Urothelium cell line (cell line): ENCODE results near the gene MAP3K9.
"Not testable (repeated sequence)": the region's sequence is repeated elsewhere in the genome, so short reads cannot be mapped to it uniquely, and the experiment has no call there.

ENCODE experiments used
- DNase-seq: peaks from one replicate; pipeline ENCODE4 v3.0.0; 2011; ENCODE audit warnings: low spot score, mixed read lengths
- FAIRE-seq: peaks from 2 replicates; lab custom pipeline; 2011; peaks lifted over from hg19 to GRCh38; lab: Jason Lieb, UNC

Gene MAP3K9

DNA sequence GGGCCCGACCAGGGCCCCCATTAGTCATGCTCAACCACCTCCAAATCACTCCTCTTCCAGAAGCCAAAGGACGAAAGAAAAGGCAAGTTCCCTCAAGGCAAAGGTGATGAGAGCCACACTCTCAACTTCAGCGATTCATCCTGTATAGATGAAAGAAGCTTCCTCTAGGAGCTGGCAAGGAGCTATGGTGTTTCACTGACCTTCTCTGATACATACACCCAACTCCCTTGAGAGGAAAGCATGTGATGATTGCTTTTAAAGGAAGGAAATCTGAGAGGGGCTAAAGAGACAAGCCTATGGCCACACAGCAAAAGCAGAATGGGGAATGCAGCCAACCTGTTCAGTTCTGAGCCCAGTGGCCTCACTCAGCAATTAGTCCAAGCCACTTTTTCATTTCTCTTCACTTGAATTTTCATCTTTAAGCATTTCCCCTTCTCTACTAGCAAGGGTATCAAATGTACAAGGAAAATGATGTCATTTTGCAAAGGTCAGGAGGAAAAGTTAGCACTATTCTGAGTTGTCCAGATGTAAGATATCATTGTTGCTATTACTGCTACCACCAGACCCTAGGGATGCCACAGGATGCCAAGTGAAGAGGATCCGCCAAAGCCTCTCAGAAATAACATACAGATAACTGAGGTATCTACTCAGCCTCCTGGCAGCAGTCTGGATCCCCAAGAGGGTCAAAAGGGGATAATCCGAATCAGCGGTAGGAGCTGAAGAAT, 82.5 kb downstream of the MAP3K9 start:
- FAIRE-seq, result peak; percentile 71

DNA sequence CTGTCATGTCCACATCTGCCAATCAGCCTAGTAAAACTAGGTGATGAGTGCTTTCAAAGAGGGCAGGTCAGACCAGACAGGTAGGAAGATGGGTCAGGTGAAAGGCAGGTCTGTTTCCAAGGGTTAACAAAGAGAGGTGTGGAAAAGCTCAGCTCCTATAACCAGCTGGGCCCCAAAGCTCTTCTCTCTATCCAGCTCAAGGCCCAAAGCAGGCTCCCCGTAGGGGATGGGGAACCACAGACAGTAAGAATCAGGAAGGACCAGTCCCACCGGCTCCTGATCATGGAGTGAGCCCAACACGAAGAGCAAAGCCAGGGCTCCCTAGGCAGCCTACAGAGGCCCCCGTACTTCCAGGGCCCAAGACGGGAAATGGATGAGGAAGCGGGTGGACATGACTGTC, 84.4 kb downstream of the MAP3K9 start:
- DNase-seq (no peak), FAIRE-seq (peak; percentile 96)

More for the DNA sequence above, 82.5 kb downstream of the MAP3K9 start:
- no peak for DNase-seq

DNA sequence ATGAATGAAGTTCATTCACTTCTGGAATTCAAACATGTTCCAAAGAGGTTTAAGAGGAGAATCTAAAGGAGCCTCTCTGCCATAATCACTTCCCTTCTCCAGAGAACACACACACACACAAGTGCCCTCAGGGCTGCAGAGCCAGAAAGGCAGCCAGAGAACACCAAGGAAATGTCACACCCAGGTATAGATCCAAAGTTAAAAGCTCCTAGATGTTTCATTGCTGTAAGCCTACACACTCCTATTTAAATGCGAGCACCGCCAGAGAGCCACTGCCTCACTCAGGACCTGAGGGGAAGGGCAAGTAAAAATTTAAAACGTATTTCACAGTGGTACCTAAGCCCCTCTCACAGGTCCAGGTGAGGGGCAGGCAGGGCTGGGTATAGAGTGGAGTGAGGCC, 85.2 kb downstream of the MAP3K9 start:
- DNase-seq (no peak), FAIRE-seq (no peak)

DNA sequence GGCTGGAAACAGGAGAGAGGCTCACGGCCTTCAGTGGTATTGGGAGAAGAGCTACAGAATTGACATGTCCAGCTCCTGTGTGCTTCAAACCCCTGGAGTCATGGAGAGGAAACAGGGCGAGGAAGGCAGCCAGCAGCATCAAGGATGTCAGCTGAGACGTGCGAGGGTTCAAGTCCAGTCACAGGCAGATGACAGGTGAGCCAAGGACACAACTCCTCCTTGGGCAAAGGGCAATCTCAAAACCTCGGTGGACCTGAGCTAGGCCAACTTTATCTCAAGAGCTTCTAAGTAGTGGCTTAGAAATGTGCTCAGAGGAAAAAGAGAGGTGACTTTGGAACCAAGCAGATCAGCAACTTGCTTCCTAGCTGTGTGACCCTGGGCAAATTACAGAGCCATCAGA, 86.0 kb downstream of the MAP3K9 start:
- peak; percentile 63 for FAIRE-seq
- DNase-seq, result no peak

DNA sequence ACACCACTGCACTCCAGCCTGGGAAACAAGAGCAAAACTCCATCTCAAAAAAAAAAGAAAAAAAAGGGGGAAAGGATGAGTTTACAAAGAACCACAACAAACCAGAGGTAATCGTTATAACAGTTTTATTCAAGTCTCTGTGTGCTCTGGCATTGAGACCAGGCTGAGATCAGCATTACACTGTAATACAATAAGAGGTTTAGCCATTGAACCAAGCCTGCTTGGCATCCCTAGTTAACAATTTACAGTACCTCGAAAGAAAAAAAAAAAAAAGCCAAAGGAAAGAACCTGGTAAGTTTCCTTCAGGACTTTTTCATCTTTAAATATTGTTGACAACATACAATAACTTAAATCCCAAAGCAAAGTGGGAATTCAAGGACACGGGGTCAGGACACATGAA, 86.9 kb downstream of the MAP3K9 start:
- no peak for FAIRE-seq
- no peak for DNase-seq

DNA sequence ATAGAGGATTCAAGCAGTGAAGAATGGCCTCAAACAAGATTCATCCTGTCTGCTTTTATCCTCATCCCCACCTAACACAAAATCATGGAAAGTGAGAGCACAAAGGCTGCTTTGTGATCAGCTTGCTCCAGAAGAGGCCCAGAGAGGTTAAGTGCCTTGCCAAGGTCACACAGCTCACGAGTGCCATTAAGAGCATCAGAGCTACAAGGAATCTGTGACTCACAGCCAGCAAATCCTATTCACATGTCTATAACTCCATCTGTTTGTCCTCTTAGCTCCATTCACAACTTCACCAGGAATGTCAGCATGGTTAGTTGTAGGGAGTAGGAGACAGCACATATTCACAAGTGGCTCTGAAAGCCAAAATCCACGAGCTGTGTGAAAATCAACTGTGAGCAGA, 87.8 kb downstream of the MAP3K9 start:
- FAIRE-seq, result peak; percentile 94
- no peak for DNase-seq

DNA sequence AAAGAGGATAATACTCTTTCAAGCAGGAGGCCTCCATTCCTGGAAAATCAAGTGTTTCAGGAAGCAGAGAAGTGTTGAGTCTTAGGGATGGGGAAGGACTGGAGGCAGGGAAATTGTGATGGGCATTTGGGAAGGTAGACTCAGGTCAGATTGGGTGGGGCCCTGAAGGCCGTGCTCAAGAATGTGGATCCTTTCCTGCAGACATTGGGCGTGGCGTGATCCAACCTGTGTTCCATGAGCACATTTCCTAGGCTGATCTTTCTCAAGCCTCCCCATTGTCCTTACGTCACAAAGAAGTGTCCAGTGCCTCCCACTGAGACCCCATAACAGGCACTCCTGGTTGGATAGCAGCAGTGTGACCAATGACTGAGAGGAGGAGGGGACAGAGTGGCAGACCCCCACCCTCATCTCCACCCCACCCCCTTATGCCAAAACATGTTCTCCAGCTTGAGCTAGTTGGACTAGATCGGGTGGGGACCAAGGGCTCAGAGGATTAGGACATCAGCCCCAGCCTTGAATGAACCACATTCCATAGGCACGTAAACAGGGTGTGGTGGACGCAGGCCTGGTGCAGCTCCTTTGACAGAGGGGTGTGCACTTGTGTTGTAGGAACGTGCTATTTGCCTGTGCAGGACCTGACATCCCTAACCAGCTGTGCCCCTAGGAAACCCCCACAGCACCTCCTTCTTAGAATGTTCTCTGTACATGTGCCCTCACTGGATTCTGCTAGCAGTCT, 90.8 kb downstream of the MAP3K9 start:
- peak; percentile 50 for FAIRE-seq
- DNase-seq, result no peak

DNA sequence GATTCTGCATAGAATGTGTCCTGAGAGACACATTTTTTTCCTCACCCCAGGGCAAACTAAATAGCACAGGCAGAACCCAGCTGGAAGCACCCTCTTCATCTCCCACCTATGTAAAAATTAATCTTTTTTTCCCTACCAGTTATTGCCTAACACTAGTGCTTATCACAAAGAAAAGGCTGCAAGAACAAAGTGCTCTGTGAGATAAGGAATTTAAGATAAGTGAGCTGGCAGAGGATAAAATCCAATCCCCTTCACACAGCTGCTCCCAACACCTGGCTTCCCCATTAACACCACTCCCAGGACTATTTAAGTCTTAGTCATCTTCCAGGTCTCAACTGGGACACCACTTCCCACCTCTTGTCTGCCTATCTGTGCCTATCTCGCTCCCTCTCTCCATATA, 92.4 kb downstream of the MAP3K9 start:
- FAIRE-seq (no peak), DNase-seq (no peak)

DNA sequence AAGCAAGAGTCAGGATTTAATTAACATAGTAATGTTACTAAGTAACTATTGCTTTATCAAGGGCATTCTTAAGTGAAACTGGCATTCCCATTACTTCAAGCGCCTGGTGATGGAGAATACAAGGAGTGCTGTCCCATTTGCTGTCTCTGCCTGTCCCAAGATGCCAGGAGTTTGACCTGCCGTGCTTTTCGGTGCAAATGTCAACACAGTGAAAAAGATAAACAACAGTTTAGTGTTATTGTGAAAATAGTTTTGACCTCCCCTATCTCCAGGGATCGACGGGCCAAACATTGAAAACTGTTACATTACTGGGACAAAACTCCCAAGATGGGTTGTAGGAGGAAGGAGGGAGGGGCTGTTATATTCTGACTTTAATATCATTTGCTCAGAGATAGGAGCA, 92.8 kb downstream of the MAP3K9 start:
- DNase-seq (no peak), FAIRE-seq (no peak)

DNA sequence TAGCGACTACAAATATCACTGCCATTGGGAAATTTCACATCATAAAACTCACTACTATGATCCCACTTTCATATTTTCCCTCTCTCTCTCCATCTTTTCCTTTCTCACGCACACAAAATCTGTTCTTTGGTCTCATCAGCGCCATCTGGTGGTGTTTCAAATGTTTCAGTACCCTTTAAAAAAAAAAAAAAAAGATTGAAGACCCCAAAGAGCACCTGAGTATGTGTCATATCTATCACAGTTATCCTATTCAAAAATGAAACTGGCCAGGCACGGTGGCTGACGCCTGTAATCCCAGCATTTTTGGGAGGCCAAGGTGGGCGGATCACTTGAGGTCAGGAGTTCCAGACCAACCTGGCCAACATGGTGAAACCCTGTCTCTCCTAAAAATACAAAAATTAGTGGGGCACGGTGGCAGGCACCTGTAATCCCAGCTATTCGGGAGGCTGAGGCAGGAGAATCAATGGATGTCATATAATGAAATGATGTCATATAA, 95.2 kb downstream of the MAP3K9 start:
- peak; percentile 78 for DNase-seq
- no peak for FAIRE-seq

DNA sequence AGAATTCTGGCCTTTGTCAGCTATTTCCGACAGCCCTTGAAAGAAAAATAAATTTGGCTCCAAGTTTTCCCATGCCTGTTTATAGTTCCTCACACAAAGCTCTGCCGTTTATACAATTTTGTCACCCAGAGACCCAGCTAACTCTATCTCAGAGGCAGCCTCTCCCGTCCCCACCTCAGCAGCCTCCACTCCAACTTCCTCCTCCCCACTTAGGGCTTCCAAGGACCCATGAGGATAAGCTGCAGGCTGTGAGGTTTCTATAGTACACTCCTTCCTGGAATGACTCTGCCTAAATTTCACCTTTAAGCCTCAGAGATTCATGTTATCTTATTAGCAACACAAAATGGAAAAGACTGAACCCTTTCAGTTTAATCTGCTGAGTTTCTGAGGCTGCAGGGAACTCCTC, 95.8 kb downstream of the MAP3K9 start:
- no peak for FAIRE-seq

DNA sequence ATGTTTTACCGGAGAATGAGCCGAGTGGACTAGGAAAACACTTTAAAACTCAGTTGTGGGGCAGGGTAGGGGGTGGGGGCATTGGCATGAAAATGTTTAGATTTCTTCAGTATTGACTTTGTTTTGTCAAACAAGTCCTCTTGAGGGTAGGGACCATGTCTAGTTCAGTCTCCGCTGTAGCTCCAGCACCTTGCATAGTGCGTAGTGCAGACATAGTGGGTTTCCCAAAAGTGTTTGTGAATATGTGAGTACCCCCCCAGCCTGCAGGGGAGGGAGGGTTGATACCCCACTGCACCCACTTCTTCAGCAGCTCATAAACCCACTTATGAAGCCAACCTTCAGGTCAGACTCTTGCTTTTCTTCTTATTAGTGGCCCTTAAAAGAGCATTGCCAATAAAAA, 96.2 kb downstream of the MAP3K9 start:
- no peak for FAIRE-seq

More for the DNA sequence above, 95.8 kb downstream of the MAP3K9 start:
- no peak for DNase-seq

DNA sequence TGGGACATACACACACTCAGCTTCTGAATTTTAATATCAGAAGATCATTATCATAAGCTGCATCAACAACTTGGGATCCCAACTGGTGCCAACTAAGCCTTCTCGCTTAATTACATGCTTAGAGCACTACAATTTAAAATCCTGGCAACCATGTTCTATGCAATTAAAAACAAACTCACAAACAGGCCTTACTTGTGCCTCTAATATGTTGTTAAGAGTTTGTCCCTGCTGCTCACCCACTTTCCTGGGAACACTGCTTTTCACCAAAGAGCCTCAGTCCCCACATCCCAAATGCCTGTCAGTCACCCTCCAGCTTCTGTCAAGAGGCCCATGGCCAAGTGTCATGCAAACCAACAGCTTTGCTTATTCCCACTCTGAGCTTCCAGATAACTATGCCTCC, 97.9 kb downstream of the MAP3K9 start:
- no peak for FAIRE-seq
- no peak for DNase-seq

More for the DNA sequence above, 96.2 kb downstream of the MAP3K9 start:
- DNase-seq, result no peak

DNA sequence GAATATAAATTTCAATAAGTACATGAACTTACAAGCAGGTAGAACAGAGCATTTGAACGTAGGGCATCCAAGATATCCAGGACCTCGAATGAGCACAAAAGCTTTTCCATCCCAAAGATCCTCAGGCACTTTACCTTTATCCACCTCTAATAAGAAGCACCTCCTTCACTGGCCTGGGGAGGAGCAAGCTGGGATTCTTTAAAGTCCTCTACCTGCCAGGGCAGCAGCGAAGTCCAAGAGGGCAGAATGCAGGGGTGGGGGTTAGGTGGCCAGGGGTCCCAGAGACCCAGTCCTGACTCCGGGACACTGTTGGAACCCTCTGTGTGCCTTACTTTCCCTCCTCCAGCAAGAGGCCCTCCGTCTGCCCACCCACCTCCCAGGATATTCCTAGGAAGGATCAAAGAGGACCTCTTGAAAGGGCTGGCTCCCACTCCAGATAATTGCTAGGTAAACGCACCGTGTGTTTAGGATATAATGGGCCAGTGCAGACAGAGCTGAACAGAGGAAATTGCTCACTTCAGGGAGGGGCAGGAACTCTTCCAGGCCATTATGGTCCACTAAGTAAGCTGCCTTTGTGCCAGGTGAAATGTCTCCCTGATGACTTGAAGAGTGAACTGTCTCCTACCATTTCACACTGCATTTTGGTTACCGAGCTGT, 99.5 kb downstream of the MAP3K9 start:
- DNase-seq, result no peak
- FAIRE-seq, result peak; percentile 93

DNA sequence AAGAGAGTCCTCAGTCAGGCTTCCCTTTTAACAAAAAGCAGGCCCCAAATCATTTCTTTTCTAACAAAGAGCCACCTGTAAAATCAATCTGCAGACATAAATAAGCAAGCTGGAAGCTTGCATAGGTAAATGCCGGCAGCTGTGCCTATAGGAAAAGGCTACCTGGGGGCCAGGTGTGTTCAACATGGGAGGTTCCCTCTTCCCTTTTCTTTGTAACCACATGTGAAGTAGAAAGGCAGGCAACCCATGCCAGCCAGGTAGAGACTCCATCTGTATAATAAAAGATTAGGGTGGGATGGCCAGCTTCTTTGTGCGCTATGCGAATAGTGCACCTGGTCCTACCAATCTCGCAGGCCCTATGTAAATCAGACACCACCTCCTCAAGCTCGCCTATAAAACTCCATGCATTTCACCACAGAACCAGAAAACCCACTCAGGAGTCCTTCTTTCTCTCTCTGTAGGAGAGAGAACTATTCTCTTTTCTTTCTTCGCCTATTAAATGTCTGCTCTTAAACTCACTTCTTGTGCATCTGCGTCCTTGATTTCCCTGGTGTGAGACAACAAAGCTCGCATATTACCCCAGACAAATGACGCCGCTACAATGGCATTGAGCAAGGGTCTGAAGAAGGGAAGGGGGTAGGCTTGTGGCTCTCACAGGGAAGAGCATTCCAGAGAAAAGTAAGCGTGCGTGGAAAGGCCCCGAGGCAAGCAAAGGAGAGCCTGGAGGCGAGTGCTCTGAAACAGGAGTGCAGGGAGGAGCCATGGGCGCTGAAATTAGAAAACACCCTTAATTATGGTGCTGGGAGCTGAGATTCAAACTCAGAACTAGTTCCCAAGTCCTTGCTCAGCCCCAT, 100.4 kb downstream of the MAP3K9 start:
- FAIRE-seq (no peak), DNase-seq (no peak)

DNA sequence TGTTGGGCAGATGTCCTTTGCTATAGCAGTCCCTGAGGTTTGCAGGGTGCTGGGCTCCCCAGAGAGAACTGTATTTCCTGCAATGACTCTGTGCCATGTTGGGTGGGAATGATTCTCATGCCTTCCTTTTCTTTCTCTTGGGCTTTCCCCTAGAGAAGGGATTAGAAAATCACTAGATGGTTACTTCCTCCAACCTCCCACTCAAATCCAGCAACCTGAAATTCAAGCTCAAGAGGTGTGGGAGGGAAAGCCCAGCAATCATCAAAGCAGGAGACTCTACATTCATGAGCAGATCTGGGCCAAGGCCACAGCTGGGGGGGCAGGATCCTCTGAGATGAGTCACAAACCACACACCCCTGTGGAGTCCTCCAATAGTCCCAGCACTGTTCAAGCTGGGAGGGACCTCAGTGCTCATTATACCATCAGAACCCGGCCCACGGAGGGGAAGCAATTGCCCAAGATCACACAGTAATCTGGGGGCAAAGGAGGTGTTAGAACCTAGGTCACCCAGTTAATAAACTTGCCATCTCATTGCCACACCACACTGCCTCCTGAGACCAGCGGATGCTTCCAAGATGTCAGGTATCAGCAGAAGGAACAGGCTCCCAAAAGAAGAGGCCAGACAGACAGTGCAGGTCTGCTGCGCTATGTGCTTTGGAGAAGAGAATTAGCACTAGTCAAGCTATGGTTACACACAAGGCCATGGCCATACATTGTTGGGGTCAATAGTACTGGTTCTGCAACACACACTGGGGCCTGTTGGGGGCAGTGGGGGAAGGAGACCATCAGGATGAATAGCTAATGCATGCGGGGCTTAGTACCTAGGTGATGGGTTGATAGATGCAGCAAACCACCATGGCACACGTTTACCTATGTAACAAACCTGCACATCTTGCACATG, 101.9 kb downstream of the MAP3K9 start:
- peak; percentile 93 for FAIRE-seq
- peak; percentile 95 for DNase-seq

DNA sequence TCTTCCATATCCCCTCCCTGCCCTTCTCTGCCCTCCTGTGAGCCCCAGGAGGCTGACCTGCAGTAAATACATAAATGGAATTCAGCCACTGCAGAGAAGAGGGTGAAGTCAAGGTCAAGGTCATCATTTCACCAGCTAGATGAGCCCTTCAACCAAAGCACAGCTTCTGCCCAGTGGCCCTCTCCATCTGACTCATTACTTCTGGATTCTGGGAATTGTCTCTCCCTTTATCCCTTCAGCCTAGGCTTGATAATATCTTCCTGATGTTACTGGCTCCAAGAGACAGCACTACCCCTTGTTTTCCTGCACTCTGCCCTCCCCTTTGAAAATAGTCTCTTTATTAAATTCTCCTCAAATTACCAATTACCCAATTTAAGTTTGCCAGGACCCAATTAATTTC, 103.1 kb downstream of the MAP3K9 start:
- FAIRE-seq (no peak), DNase-seq (no peak)

DNA sequence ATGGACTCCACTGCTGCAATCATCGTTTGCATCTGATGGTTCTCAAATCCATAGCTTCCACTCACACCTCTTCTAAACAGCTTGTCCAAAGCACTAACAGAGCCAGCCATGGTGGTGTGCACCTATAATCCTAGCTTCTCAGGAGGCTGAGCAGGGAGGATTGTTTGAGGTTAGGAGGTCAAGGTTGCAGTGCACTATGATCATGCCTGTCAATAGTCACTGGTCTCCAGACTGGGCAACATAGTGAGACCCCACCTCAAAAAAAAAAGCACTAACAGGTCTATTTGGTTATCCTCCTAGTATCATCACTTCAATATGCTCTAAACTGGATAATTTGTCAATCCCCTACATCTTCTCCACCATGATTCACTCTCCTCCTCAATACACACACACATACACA, 104.4 kb downstream of the MAP3K9 start:
- DNase-seq (no peak), FAIRE-seq (peak; percentile 61)

DNA sequence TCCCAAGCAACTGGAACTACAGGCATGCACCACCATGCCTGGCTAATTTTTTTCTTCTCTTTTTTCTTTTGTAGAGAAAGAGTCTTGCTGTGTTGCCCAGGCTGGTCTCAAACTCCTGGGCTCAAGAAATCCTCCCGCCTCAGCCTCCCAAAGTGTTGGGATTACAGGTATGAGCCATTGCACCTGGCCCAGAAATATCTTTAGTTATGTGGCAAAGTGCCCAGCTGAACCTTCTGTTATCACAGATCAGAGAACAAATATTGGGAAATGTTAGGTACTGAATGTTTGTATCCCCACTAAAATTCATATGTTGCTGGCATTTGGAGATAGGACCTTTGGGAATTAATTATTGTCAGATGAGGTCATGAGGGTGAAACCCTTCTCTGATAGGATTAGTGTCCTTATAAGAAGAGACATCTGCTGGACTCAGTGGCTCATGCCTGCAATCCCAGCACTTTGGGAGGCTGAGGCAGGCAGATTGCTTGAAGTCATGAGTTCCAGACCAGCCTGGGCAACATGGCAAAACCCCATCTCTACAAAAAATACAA, 105.6 kb downstream of the MAP3K9 start:
- FAIRE-seq, DNase-seq: not testable (repeated sequence)
